NCI-H1048 (cell line): Measurements from ENCODE around the gene NFXL1.

Source experiments
- DNase-seq: peaks from one replicate; lab custom pipeline; 2025; lab: John Stamatoyannopoulos, UW

Gene NFXL1

GRCh38 chr4:47831026-47831679 is 83.2 kb downstream of the NFXL1 start:
- no peak for DNase-seq

- no peak for DNase-seq
These were observed 83.9 kb downstream of the NFXL1 start for GRCh38 chr4:47830265-47831025.

- DNase-seq: no peak
These were observed 84.9 kb downstream of the NFXL1 start for GRCh38 chr4:47829438-47829837.

- DNase-seq: no peak
These were observed 86.9 kb downstream of the NFXL1 start for GRCh38 chr4:47827343-47828047.

- DNase-seq: no peak
These were observed 89.5 kb downstream of the NFXL1 start for GRCh38 chr4:47824840-47825239.

- DNase-seq: no peak
These were observed 95.2 kb downstream of the NFXL1 start for GRCh38 chr4:47819178-47819577.

- DNase-seq: no peak
These were observed 97.1 kb downstream of the NFXL1 start for GRCh38 chr4:47817275-47817674.

GRCh38 chr4:47816748-47817147 is 97.6 kb downstream of the NFXL1 start:
- no peak for DNase-seq

GRCh38 chr4:47814618-47815295 is 99.6 kb downstream of the NFXL1 start:
- no peak for DNase-seq

GRCh38 chr4:47809654-47810203 is 104.7 kb downstream of the NFXL1 start:
- DNase-seq: no peak

- DNase-seq: no peak
These were observed 109.8 kb downstream of the NFXL1 start for GRCh38 chr4:47804598-47804997.

- no peak for DNase-seq
These were observed 112.8 kb downstream of the NFXL1 start for GRCh38 chr4:47801481-47802002.

GRCh38 chr4:47798165-47798564 is 116.2 kb downstream of the NFXL1 start:
- DNase-seq: no peak
